GM18511 (cell line): ENCODE measurements around the gene ELMOD2.

Source experiments
- ATAC-seq: cut with Tn5 transposase; IDR thresholded peaks from one replicate; pipeline ENCODE4 v1.9.1; 2021; ENCODE audit warnings: mild to moderate bottlenecking, moderate library complexity; ENCODE audit not compliant: unreplicated experiment

ELMOD2 gene

GRCh38 chr4:140579278-140579677 lies 55.3 kb downstream of the ELMOD2 start:
- no peak for ATAC-seq

- no peak for ATAC-seq
Observed at GRCh38 chr4:140581078-140581477, 57.1 kb downstream of the ELMOD2 start.

GRCh38 chr4:140584439-140584838 lies 60.5 kb downstream of the ELMOD2 start:
- no peak for ATAC-seq

GRCh38 chr4:140595065-140595464 lies 71.1 kb downstream of the ELMOD2 start:
- ATAC-seq, result peak; percentile 51

- no peak for ATAC-seq
Observed at GRCh38 chr4:140600408-140600807, 76.4 kb downstream of the ELMOD2 start.

- no peak for ATAC-seq
Observed at GRCh38 chr4:140602714-140603113, 78.7 kb downstream of the ELMOD2 start.

- no peak for ATAC-seq
Observed at GRCh38 chr4:140603286-140603685, 79.3 kb downstream of the ELMOD2 start.
